T-helper 1 cell treated with Interleukin-12 subunit alpha and Interleukin-12 subunit beta and Interleukin-4 antibody, amounts not matched to agents 30 μg/mL and 1 μg/mL, for 36 hours (primary cell): Measurements from ENCODE around the gene DUOXA2.
"Not testable (repeated sequence)": the region's sequence is repeated elsewhere in the genome, so short reads cannot be mapped to it uniquely, and the experiment has no call there.

Source experiments
- H3K27ac Mint-ChIP-seq: one replicate; pipeline ENCODE4 v1.8.0; 2021; ENCODE audit warnings: mild to moderate bottlenecking, mixed read lengths
- H3K27me3 Mint-ChIP-seq: one replicate; pipeline ENCODE4 v1.8.0; 2021; ENCODE audit warnings: low read depth, mixed read lengths
- H3K36me3 Mint-ChIP-seq: one replicate; pipeline ENCODE4 v1.8.0; 2021; ENCODE audit warnings: low read depth, mixed read lengths
- H3K4me1 Mint-ChIP-seq: one replicate; pipeline ENCODE4 v1.8.0; 2021; ENCODE audit warnings: low read depth, mixed read lengths
- H3K4me3 Mint-ChIP-seq: one replicate; pipeline ENCODE4 v1.8.0; 2021; ENCODE audit warnings: mild to moderate bottlenecking, moderate library complexity, mixed read lengths
- H3K9me3 Mint-ChIP-seq: one replicate; pipeline ENCODE4 v1.8.0; 2021; ENCODE audit warnings: mixed read lengths

Gene DUOXA2

DNA sequence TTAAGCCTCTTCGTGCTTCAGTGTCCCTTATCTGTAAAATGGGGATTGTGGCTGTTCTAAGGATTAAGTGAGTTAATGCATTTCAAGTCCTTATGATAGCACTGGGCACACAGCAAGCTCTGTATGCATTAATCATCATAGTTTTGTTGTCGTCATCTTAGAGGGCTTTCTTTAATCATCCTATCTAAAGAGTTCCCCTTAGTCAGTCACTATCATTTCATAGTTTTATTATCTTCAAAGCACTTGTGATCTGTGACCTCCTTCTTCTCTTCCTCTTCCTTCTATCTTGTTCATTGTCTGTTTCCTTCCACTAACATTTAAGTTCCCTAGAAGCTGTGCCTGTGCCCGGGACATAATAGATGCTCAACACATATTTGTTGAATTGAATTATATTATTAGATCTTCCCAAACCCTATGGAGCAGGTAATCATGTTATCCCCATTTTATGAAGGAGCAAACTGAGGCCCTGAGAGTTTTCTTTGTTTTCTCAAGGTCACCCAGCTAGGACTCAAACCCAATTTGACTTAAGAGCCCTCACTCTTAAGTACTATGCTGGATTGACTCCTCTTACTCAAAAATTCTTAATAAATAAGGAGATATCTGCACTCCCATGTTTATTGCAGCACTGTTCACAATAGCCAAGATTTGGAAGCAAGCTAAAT is 24.3 kb upstream of the DUOXA2 start:
- H3K4me1 Mint-ChIP-seq, result no peaks in the 10 kb centered on the region
- no peaks in the 10 kb centered on the region for H3K9me3 Mint-ChIP-seq
- no peak overlapping the region for H3K4me3 Mint-ChIP-seq
- no peak overlapping the region for H3K27ac Mint-ChIP-seq
- peaks cover 37% of the 10 kb centered on the region for H3K27me3 Mint-ChIP-seq
- no peaks in the 10 kb centered on the region for H3K36me3 Mint-ChIP-seq

DNA sequence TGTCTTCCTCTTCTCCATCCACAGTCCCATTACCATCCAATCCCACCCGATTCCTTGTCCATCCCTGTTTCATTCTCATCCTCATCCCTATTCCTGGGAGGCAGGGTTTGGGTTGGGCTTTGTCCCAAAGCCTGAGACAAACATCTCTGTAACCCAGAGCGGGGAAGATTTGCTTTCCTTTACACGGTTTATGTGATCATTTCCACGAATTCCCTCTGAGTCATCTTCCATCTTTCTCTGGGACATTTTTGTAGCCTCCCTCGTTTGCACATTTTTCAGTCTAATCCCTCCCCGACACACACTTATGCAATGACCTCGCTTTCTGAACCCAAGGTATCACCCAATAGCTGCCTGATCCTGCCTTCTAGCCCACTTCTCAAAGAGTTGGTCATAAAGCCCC is 23.0 kb upstream of the DUOXA2 start:
- peaks cover 31% of the 10 kb centered on the region for H3K27me3 Mint-ChIP-seq
- H3K36me3 Mint-ChIP-seq, result no peaks in the 10 kb centered on the region
- H3K4me1 Mint-ChIP-seq, result no peaks in the 10 kb centered on the region
- no peak overlapping the region for H3K27ac Mint-ChIP-seq
- no peak overlapping the region for H3K4me3 Mint-ChIP-seq
- no peaks in the 10 kb centered on the region for H3K9me3 Mint-ChIP-seq

DNA sequence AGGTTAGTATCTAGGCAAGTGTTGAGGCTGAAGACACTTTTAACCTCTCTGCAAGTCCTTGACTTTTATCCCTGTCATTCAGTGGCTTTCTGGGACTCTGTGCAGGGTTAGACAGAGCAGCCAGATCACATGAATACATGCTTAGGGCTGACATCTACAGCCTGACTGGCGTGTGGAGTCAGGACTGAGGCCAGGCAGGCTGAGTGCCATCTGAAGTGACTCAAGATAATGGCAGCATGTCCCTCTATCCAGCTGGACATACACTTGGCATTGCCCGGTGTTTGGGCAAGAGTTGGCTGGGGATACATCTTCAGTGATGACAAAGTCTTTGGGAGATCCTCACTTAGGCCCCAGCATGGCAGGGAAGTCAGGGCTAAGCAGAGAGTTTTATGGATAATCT is 22.6 kb upstream of the DUOXA2 start:
- no peak overlapping the region for H3K4me3 Mint-ChIP-seq
- no peaks in the 10 kb centered on the region for H3K9me3 Mint-ChIP-seq
- H3K27me3 Mint-ChIP-seq, result peaks cover 31% of the 10 kb centered on the region
- H3K27ac Mint-ChIP-seq, result no peak overlapping the region
- H3K36me3 Mint-ChIP-seq, result no peaks in the 10 kb centered on the region
- H3K4me1 Mint-ChIP-seq, result no peaks in the 10 kb centered on the region

DNA sequence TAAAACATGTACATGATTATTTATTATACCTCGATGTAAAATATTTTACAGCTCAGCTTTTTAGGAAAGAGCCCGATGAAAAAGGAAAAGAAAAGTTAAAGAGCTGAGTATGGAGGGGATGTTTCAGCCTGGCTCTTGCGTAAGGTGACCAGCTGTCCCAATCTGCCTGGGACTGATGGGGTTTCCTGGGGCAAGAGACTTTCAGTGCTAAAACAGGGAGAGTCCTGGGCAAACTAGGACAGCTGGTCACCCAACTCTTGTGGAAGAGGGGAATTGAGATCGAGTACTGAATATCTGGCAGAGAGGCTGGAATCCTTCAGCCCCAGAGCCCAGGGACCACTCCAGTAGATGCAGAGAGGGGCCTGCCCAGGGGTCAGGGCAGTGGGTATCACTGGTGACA is 21.1 kb upstream of the DUOXA2 start:
- Mint-ChIP-seq H3K36me3 (no peaks in the 10 kb centered on the region), H3K27me3 (peaks cover 24% of the 10 kb centered on the region), H3K9me3 (no peaks in the 10 kb centered on the region)

DNA sequence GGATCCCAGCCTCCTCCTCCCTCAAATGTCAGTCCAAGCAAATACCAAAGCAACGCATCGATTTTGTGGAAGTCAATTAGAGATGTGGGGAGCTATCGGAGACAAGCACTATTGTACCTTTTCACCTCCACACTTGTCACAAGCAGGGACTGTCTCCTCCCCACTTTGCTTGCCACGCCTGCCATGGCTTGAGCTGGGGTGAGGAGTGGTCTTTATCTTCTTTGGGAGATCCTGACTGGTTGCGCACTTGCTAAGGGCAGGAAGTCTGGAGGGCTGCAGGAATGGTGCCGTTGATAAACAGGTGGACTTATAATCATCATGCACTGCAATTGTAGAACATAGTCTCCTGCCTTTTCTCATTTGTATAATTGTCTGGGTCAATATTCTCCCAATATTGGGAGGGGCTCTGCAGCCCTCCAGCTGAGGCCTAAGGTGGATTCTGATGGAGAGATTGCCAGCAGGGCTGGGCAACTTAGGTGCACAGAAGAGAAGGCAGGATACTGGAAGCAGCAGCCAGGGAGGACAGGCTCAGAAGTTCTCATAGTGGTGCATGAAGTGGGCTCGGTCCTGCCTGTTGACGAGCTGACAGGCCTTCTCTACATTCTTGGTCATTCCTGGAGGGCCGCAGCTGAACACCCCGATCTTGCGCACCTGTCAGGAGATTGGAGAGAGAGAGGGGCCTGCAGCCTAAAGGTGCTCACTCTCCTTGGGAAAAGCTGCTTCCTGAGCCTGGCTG is 20.3 kb upstream of the DUOXA2 start:
- Mint-ChIP-seq H3K9me3 (no peaks in the 10 kb centered on the region), H3K4me3 (no peak overlapping the region), H3K4me1 (no peaks in the 10 kb centered on the region), H3K36me3 (no peaks in the 10 kb centered on the region), H3K27ac (no peak overlapping the region), H3K27me3 (peaks cover 24% of the 10 kb centered on the region)

More for the DNA sequence above, 21.1 kb upstream of the DUOXA2 start:
- no peak overlapping the region for H3K27ac Mint-ChIP-seq
- no peaks in the 10 kb centered on the region for H3K4me1 Mint-ChIP-seq
- no peak overlapping the region for H3K4me3 Mint-ChIP-seq

DNA sequence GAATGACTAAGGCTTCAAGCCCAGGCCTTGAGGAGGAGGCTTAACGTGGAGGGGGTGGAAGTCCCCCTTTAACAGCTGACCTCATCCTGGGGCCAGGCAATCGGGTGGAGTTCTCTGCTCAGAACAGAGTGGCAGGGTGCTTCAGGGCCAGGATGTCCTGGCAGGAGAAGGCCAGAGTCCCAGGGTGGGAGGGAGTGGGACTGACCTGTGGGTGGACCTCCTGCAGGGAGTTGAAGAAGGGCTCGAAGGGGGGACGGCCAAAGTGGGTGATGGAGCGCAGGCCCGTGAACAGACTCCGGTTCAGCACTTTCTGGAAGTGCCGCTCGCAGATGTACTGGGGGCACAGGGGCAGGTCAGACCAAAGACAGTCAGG is 19.8 kb upstream of the DUOXA2 start:
- Mint-ChIP-seq H3K27me3 (peaks cover 24% of the 10 kb centered on the region), H3K27ac (no peak overlapping the region), H3K9me3 (no peaks in the 10 kb centered on the region), H3K4me3 (no peak overlapping the region), H3K36me3 (no peaks in the 10 kb centered on the region), H3K4me1 (no peaks in the 10 kb centered on the region)

DNA sequence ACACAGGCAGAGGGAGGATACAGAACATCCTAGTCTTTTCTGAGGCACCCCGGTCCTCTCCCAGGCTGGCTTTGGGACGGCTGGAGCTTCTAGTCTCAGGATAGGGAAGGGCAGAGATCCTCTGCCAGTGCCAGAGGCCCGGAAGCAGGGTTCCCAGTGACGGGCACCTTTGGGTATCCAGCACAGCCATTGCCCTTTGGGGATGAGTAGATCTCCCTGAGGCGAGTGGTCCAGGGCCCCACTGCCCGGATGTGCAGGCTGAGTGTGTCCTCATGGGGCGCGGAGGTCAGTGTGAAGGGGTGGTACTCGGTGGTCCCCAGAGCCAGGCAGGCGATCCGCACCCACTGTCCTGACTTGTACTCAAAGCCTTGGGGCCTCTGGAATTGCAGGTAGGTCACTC is 18.5 kb upstream of the DUOXA2 start:
- Mint-ChIP-seq H3K36me3 (no peaks in the 10 kb centered on the region), H3K27me3 (peaks cover 17% of the 10 kb centered on the region), H3K4me3 (no peak overlapping the region), H3K9me3 (no peaks in the 10 kb centered on the region), H3K27ac (no peak overlapping the region), H3K4me1 (no peaks in the 10 kb centered on the region)

DNA sequence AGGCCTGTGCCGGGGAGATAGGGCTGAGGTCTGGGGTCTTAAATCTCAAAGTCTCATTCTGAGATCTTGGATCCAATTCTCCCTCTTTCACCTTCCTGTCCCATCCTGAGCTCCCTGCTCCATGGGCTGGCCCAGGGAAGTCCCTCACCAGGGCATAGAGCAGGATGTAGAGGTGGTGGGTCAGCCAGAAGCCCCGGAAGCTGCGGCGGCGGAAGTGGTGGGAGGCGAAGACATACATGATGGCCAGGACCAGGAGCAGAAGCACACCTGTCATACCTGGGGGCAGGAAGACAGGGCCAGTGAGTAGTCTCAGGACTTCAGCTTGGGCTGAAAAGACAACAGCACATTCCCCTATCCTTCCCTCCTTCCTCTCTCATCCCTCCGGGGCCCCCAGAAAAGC is 16.7 kb upstream of the DUOXA2 start:
- no peak overlapping the region for H3K4me3 Mint-ChIP-seq
- H3K36me3 Mint-ChIP-seq, result no peaks in the 10 kb centered on the region
- no peak overlapping the region for H3K27ac Mint-ChIP-seq
- no peaks in the 10 kb centered on the region for H3K4me1 Mint-ChIP-seq
- H3K9me3 Mint-ChIP-seq, result no peaks in the 10 kb centered on the region
- peaks cover 6% of the 10 kb centered on the region for H3K27me3 Mint-ChIP-seq

DNA sequence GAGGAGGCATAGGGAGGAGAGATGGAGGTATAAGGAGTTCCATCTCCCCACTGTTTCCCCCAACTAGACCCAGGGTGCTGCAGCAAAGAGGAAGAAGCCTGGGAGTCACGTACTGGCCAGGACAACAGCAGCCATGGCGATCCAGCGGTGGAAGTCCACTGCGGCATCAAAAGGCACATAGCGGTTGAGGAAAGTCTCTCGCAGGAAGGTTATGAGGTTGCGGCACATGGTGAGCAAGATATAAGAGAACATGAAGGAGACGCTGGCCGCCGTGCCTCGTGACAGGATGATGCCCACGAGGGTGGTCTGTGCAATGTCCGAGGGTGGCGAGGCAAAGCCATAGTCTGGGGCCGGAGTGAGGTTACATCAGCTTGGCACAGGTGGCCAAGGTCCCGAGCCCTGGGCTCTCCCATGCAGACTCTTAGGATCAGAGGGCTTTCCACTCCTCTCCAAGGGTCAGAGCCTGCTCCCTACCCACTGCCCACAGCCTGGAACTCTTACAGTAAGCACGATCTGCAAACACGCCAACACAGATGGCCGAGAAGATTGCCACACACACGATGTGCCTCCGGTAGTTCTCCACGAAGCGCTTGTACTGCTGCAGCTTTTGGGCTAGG is 14.5 kb upstream of the DUOXA2 start:
- H3K4me1 Mint-ChIP-seq, result no peaks in the 10 kb centered on the region
- H3K4me3 Mint-ChIP-seq, result no peak overlapping the region
- H3K36me3 Mint-ChIP-seq, result no peaks in the 10 kb centered on the region
- no peak overlapping the region for H3K27ac Mint-ChIP-seq
- no peaks in the 10 kb centered on the region for H3K9me3 Mint-ChIP-seq
- peaks cover 4% of the 10 kb centered on the region for H3K27me3 Mint-ChIP-seq

DNA sequence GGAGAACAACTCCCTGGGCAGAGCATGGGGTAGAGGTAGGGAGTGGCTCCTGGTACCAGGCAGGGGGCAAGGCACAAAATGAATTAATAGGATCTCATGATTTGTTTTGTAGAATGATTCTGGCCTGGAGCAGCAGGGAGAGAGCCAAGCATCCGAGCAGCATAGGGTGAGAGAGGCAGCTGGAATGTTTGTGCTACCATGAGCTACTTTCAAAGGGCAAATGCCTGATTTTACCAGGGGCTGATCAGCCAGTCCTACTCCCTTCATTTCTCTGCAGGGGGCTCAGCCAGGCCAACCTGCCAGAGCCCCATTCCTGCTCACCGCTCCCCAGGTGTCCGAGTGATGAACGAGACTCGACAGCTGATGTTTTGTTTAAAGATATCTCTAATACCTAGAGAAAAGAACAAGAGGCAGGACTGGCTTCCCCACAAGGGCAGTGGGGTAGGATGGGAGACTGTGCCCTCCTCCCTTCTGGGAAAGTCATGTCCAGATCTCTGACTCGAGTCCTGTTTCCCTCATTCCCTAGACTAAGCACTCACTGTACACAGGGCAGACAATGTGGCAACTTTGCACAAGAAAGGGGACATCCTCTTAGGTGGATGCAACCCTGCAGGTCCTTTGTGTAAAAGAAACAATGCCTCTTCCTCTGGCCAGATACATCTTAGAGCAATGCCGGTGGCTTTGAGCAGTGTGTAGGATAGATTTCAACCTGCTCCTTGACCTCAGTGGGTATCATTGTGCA is 13.1 kb upstream of the DUOXA2 start:
- Mint-ChIP-seq H3K36me3 (no peaks in the 10 kb centered on the region), H3K4me1 (no peaks in the 10 kb centered on the region), H3K9me3 (no peaks in the 10 kb centered on the region), H3K27me3 (peaks cover 4% of the 10 kb centered on the region), H3K4me3 (no peak overlapping the region), H3K27ac (no peak overlapping the region)

DNA sequence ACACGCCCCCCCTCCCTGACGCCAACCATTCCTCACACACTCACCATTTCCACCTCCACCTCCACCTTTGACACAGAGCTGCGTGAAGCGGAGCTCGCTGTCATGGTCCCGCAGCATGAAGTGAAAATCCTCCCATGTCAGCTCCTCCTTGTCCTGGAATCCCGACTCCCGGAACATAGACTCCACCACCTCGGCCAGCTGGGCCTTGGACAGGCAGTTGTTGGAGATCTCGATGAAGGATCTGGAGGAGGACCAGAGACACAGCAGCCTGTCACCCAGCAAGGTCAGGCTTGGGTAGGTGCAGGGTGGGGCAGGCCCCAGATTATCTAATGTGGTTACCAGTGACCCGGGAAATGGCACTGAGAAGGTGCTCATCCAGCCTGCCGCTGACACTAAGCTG is 12.4 kb upstream of the DUOXA2 start:
- peaks cover 4% of the 10 kb centered on the region for H3K27me3 Mint-ChIP-seq
- H3K27ac Mint-ChIP-seq, result no peak overlapping the region
- H3K9me3 Mint-ChIP-seq, result no peaks in the 10 kb centered on the region
- no peak overlapping the region for H3K4me3 Mint-ChIP-seq
- no peaks in the 10 kb centered on the region for H3K4me1 Mint-ChIP-seq
- H3K36me3 Mint-ChIP-seq, result no peaks in the 10 kb centered on the region

DNA sequence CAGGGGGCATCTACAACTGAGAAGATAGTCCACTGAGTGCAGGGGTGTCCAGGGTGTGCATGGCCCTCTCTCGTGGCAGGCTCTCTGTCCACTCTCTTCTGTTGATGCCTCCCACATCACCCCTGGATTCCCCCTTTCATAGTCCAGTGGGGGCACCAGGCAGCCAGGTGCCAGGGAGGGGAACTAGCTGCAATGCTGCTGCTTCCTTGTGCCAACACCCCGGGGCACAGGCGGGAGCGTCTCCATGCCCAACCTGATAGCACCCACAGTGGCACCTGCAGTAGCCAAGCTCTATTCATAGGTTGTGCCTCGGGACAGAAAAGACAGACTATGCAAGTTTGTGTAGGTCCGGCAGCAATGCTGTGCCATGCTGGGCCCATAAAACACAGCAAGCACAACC is 11.9 kb upstream of the DUOXA2 start:
- no peak overlapping the region for H3K4me3 Mint-ChIP-seq
- peaks cover 4% of the 10 kb centered on the region for H3K27me3 Mint-ChIP-seq
- no peaks in the 10 kb centered on the region for H3K4me1 Mint-ChIP-seq
- H3K9me3 Mint-ChIP-seq, result no peaks in the 10 kb centered on the region
- no peaks in the 10 kb centered on the region for H3K36me3 Mint-ChIP-seq
- no peak overlapping the region for H3K27ac Mint-ChIP-seq

DNA sequence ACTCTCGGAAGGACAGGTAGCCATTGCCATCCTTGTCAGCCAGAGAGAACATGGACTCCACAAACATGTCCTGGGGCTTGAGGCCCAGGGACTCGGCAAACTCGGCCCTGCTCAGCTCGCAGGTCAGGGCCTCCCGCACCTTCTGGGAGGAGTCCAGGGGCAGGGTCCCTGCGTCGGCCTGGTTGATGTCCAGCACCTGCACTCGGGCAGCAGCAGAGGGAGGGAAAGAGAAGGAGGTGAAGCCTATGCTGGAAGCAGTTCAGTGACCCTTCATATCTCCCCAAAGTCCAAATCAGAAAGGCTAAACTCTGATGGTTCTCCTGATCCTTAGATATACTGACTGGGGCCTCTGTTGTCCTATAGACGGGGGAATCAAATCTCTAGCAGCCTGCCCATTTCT is 10.0 kb upstream of the DUOXA2 start:
- H3K4me3 Mint-ChIP-seq, H3K27ac Mint-ChIP-seq, H3K36me3 Mint-ChIP-seq, H3K4me1 Mint-ChIP-seq, H3K9me3 Mint-ChIP-seq: not testable (repeated sequence)
- H3K27me3 Mint-ChIP-seq, result peaks cover 10% of the 10 kb centered on the region

DNA sequence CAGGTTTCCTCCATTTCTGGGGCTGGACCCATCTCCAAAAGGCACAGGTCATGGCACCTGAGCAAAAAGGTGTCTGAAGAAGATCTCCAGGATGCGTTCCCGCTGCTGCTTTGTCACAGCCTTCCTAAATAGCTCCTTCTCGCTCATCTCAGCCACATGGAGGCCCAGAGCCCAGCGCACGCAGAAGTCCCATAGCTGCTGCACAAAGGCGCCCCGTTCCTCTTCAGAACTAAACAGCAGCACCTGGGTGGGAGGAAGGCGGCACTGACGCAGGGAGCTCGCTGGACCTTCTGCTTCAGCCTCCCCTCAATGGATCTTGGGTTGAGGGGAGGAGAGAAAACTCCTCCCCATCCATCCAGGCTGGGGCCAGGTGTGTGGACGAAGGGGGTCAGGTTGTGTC is 8.5 kb upstream of the DUOXA2 start:
- Mint-ChIP-seq H3K36me3 (no peaks in the 10 kb centered on the region), H3K9me3 (no peaks in the 10 kb centered on the region), H3K27ac (no peak overlapping the region), H3K4me1 (peaks cover 1% of the 10 kb centered on the region), H3K4me3 (no peak overlapping the region), H3K27me3 (peaks cover 24% of the 10 kb centered on the region)
